HG03175 (cell line): ENCODE results near the gene COCH.
"Not testable (repeated sequence)": the region's sequence is repeated elsewhere in the genome, so short reads cannot be mapped to it uniquely, and the experiment has no call there.

ENCODE experiments used
- ATAC-seq: cut with Tn5 transposase; IDR thresholded peaks from one replicate; pipeline ENCODE4 v1.9.1; 2021; ENCODE audit warnings: mild to moderate bottlenecking, moderate library complexity; ENCODE audit not compliant: unreplicated experiment

COCH gene

GRCh38 chr14:30921305-30921704, 46.9 kb downstream of the COCH start:
- no peak for ATAC-seq

GRCh38 chr14:30921788-30922187, 47.4 kb downstream of the COCH start:
- ATAC-seq = no peak

DNA sequence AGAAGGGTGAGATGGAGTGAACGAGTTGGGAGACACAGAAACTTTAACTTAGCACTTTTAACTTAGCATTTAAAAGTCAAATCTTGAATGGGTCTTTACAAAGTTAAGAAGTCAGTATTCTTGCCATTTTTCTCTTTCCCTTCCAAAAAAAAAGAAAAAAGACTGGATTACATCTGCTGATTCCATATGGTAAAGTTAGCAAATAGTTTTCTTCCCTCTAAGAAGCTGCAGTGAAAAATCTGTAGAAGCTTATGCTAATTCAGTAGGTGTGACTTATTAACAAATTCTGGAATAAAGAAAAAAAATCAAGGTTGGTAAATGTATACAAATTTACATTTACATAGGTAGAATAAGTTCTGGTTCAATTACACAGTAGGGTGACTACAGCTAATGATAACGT, 50.9 kb downstream of the COCH start:
- ATAC-seq = no peak

DNA sequence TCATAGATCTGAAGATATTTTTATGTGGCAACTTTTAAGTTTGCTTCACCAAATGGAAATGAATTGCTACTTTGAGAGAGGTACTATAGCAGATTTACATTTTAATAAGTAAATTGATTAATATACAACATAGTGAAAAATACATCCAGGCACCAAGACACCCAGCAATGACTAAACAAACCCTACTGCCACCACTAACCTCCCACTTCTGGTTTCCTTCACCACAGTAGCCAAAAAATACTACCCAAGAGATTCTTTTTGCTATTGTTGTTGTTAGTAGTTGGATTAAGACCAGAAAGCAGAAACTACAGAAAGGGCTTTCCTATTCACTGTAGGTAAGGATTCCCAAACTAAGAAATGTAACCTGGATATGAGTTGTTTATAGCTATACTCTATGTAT, 54.1 kb downstream of the COCH start:
- ATAC-seq = no peak

DNA sequence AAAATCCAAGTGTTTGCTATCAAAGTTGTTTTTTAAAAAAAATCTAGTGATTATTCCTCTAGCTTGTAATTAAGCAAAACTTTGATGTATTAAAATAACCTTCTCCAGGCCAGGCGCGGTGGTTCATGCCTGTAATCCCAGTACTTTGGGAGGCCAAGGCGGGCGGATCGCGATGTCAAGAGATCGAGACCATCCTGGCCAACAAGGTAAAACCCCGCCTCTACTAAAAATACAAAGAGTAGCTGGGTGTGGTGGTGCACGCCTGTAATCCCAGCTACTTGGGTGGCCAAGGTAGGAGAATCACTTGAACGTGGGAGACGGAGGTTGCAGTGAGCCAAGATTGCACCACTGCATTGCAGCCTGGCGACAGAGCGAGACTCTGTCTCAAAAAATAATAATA, 59.6 kb downstream of the COCH start:
- ATAC-seq = not testable (repeated sequence)

DNA sequence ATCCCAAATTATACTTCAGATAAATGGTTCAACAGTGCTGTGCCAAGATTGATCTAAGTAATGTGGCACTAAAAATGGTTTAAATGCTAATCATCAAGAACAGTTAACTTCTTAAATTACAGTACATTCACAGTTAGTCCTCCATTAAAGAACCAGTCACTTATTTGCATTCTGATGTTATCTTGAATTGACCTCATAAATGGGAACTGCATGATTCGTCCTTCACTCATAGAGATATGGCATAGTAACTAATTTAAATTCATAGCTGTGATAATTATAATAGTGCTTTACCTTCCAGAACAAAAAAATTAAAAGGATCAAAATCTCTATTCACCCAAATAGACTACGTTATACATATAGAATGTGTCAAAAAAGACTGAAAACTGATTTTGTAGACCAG, 61.1 kb downstream of the COCH start:
- ATAC-seq = no peak

GRCh38 chr14:30938617-30939016, 64.3 kb downstream of the COCH start:
- ATAC-seq = no peak
